PC-3 (cell line): Measurements from ENCODE around the gene C1orf21. TPM values are rescaled to one million over a fixed set of nuclear protein-coding genes. Genes with fewer than 3 reads are reported as not detected.

Experiments
- ATAC-seq: fragments of 200-7000 bp; cut with Tn5 transposase; 2 replicates; pipeline ENCODE4 v1.9.1; 2020; ENCODE audit warnings: mild to moderate bottlenecking, moderate library complexity
- BruUV-seq: library from RNA; stranded (reverse); fragments of 400-500 nt; replicated peaks from 2 replicates; lab custom pipeline; 2021; lab: Mats Ljungman, UMichigan
- CTCF ChIA-PET: fragments of 300-600 bp; sonication (Branson Sonifier 250); formaldehyde crosslinking; loops from one replicate; lab custom pipeline; 2022; ENCODE audit warnings: antibody characterized with exemption; lab: Charles Lee
- POLR2A ChIA-PET: fragments of 300-600 bp; sonication (Branson Sonifier 250); formaldehyde crosslinking; loops from one replicate; lab custom pipeline; 2022; ENCODE audit warnings: antibody characterized with exemption; ENCODE audit not compliant: unreplicated experiment; lab: Charles Lee
- DNase-seq: peaks from one replicate; pipeline ENCODE4 v3.0.0-alpha.2; 2015
- H2AFZ ChIP-seq: fragments of 300-600 bp; sonication (generic); 2 replicates; pipeline ENCODE4 v1.6.0; 2016; ENCODE audit warnings: antibody characterized with exemption, low read length
- H3F3A ChIP-seq: fragments of 300-600 bp; sonication (generic); one replicate; pipeline ENCODE4 v1.6.0; 2017; ENCODE audit warnings: antibody characterized with exemption, low read length, control low read depth, mild to moderate bottlenecking; ENCODE audit not compliant: unreplicated experiment
- H3K27ac ChIP-seq: fragments of 300-600 bp; sonication (generic); 2 replicates; pipeline ENCODE4 v1.5.1; 2016; ENCODE audit warnings: mild to moderate bottlenecking, low read length
- H3K27me3 ChIP-seq: fragments of 300-600 bp; sonication (generic); 2 replicates; pipeline ENCODE4 v1.6.1; 2016; ENCODE audit warnings: low read length, mixed read lengths
- H3K36me3 ChIP-seq: fragments of 300-600 bp; sonication (generic); 2 replicates; pipeline ENCODE4 v1.6.1; 2016; ENCODE audit warnings: low read depth, mixed run types, low read length, mixed read lengths
- H3K4me1 ChIP-seq: fragments of 300-600 bp; sonication (generic); 2 replicates; pipeline ENCODE4 v1.5.1; 2016; ENCODE audit warnings: low read length; ENCODE audit not compliant: insufficient read depth
- H3K4me2 ChIP-seq: fragments of 300-600 bp; sonication (generic); 2 replicates; pipeline ENCODE4 v1.6.0; 2016; ENCODE audit warnings: low read length
- H3K4me3 ChIP-seq: fragments of 300-600 bp; sonication (generic); 2 replicates; pipeline ENCODE4 v1.5.1; 2016; ENCODE audit warnings: mild to moderate bottlenecking, low read length, mixed read lengths
- H3K79me2 ChIP-seq: fragments of 300-600 bp; sonication (generic); 2 replicates; pipeline ENCODE4 v1.6.1; 2017; ENCODE audit warnings: low read length, mixed read lengths
- H3K9ac ChIP-seq: fragments of 300-600 bp; sonication (generic); 2 replicates; pipeline ENCODE4 v1.6.0; 2016; ENCODE audit warnings: mild to moderate bottlenecking, low read length
- H3K9me2 ChIP-seq: fragments of 300-600 bp; sonication (generic); replicated peaks from 2 replicates; pipeline ENCODE4 v1.6.1; 2016; ENCODE audit warnings: mixed run types, low read length, mixed read lengths
- H3K9me3 ChIP-seq: fragments of 300-600 bp; sonication (generic); 2 replicates; pipeline ENCODE4 v1.6.1; 2016; ENCODE audit warnings: low read length, mixed read lengths
- H4K20me1 ChIP-seq: fragments of 300-600 bp; sonication (generic); 2 replicates; pipeline ENCODE4 v1.6.1; 2016; ENCODE audit warnings: low read length, mixed read lengths
- CTCF ChIP-seq: fragments of 300-600 bp; sonication (generic); conservative IDR thresholded peaks from 2 replicates; pipeline ENCODE4 v1.5.1; 2017; ENCODE audit warnings: antibody characterized with exemption, low read depth, mild to moderate bottlenecking, low read length
- EZH2 ChIP-seq: fragments of 300-600 bp; sonication (generic); IDR thresholded peaks from one replicate; pipeline ENCODE4 v1.6.1; 2017; ENCODE audit warnings: antibody characterized with exemption, mild to moderate bottlenecking, low read length; ENCODE audit not compliant: unreplicated experiment
- EZH2phosphoT487 ChIP-seq: fragments of 300-600 bp; sonication (generic); IDR thresholded peaks from 2 replicates; pipeline ENCODE4 v1.6.1; 2018; ENCODE audit warnings: mild to moderate bottlenecking, antibody characterized with exemption, low read length, borderline replicate concordance
- intact Hi-C: fragments of 100-400 bp; cut with micrococcal nuclease; formaldehyde crosslinking; loops from 2 replicates; pipeline ENCODE4 v1.9.0; 2023
- total RNA-seq: library from RNA; depleted of rRNA; stranded (reverse); fragments of >200 nt; gene quantifications from 2 replicates; pipeline ENCODE4 v1.2.3, GENCODE V29; 2014

Gene C1orf21
- total RNA-seq, 1 experiment from 2014 or later = 1.3 TPM

- no TSS peak for BruUV-seq
- Histone ChIP-seq H3K9ac (no peak overlapping the region), H3K4me2 (no peak overlapping the region), H3K27me3 (no peaks in the 10 kb centered on the region), H3K9me3 (no peaks in the 10 kb centered on the region), H3K79me2 (no peaks in the 10 kb centered on the region), H3K4me3 (no peak overlapping the region), H3K36me3 (no peaks in the 10 kb centered on the region), H3K27ac (no peak overlapping the region), H4K20me1 (no peaks in the 10 kb centered on the region), H3K9me2 (no peaks in the 10 kb centered on the region), H3F3A (no peaks in the 10 kb centered on the region), H3K4me1 (peaks cover 13% of the 10 kb centered on the region), H2AFZ (no peak overlapping the region)
- ChIA-PET POLR2A (no interaction called here), CTCF (no interaction called here)
- no peak for TF ChIP-seq CTCF
- DNase-seq (no peak), ATAC-seq (no peak)
- intact Hi-C loops = no loop called here
Measured at GRCh38 chr1:184557423-184558347, 170.9 kb downstream of the C1orf21 start.

- no peaks in the 10 kb centered on the region for H3K79me2 ChIP-seq
- DNase-seq (no peak), ATAC-seq (no peak)
- H3K9ac ChIP-seq = no peak overlapping the region
- H3K4me2 ChIP-seq = no peak overlapping the region
- no TSS peak for BruUV-seq
- intact Hi-C loops = no loop called here
- no peak for TF ChIP-seq CTCF
- no peak for TF ChIP-seq EZH2
- no peak for TF ChIP-seq EZH2phosphoT487
- POLR2A ChIA-PET = no interaction called here
- peaks cover 13% of the 10 kb centered on the region for H3K4me1 ChIP-seq
- no peaks in the 10 kb centered on the region for H3K9me3 ChIP-seq
- H2AFZ ChIP-seq = no peak overlapping the region
- H3K4me3 ChIP-seq = no peak overlapping the region
- CTCF ChIA-PET = no interaction called here
- H3F3A ChIP-seq = no peaks in the 10 kb centered on the region
- H3K36me3 ChIP-seq = no peaks in the 10 kb centered on the region
- H4K20me1 ChIP-seq = no peaks in the 10 kb centered on the region
- H3K27ac ChIP-seq = no peak overlapping the region
- H3K27me3 ChIP-seq = no peaks in the 10 kb centered on the region
- no peaks in the 10 kb centered on the region for H3K9me2 ChIP-seq
Measured at GRCh38 chr1:184558691-184559090, 171.9 kb downstream of the C1orf21 start.

- CTCF ChIA-PET = no interaction called here
- H3K4me3 ChIP-seq = no peak overlapping the region
- intact Hi-C loops = no loop called here
- no peaks in the 10 kb centered on the region for H3K9me3 ChIP-seq
- no TSS peak for BruUV-seq
- POLR2A ChIA-PET = interaction anchor here (0.7 kb wide), 1 partner anchor 172 kb away, joined by 3 read pairs; the partner anchor contains the start of gene C1orf21
- H3K36me3 ChIP-seq = no peaks in the 10 kb centered on the region
- no peaks in the 10 kb centered on the region for H3K27me3 ChIP-seq
- ATAC-seq (no peak), DNase-seq (no peak)
- peaks cover 13% of the 10 kb centered on the region for H3K4me1 ChIP-seq
- H3K27ac ChIP-seq = no peak overlapping the region
- H2AFZ ChIP-seq = no peak overlapping the region
- no peak for TF ChIP-seq CTCF
- no peak for TF ChIP-seq EZH2phosphoT487
- no peaks in the 10 kb centered on the region for H3K79me2 ChIP-seq
- H3K4me2 ChIP-seq = no peak overlapping the region
- H3K9ac ChIP-seq = no peak overlapping the region
- no peaks in the 10 kb centered on the region for H3F3A ChIP-seq
- no peaks in the 10 kb centered on the region for H3K9me2 ChIP-seq
- no peaks in the 10 kb centered on the region for H4K20me1 ChIP-seq
Measured at GRCh38 chr1:184559117-184559713, 172.4 kb downstream of the C1orf21 start.
